UCSD-AML1 (cell line): ENCODE measurements around the gene ASIP.
"Not testable (repeated sequence)": the region's sequence is repeated elsewhere in the genome, so short reads cannot be mapped to it uniquely, and the experiment has no call there.

Experiments
- DNase-seq: peaks from one replicate; lab custom pipeline; 2025; ENCODE audit not compliant: unreplicated experiment; lab: John Stamatoyannopoulos, UW

ASIP gene

GRCh38 chr20:34242015-34242414 lies 792 bp downstream of the ASIP start:
- not testable (repeated sequence) for DNase-seq

- no peak for DNase-seq
Measured at GRCh38 chr20:34242879-34243278, 1.7 kb downstream of the ASIP start.

- DNase-seq, result no peak
Measured at GRCh38 chr20:34243377-34243776, 2.2 kb downstream of the ASIP start.

- no peak for DNase-seq
Measured at GRCh38 chr20:34246126-34246626, 5.0 kb downstream of the ASIP start.

- DNase-seq, result no peak
Measured at GRCh38 chr20:34249291-34249690, 8.1 kb downstream of the ASIP start.

- DNase-seq, result no peak
Measured at GRCh38 chr20:34250005-34250404, 8.8 kb downstream of the ASIP start.

GRCh38 chr20:34251619-34252018 lies 10.4 kb downstream of the ASIP start:
- no peak for DNase-seq

- DNase-seq, result not testable (repeated sequence)
Measured at GRCh38 chr20:34252431-34253086, 11.3 kb downstream of the ASIP start.

GRCh38 chr20:34254979-34255378 lies 13.8 kb downstream of the ASIP start:
- no peak for DNase-seq

GRCh38 chr20:34256629-34257124 lies 15.5 kb downstream of the ASIP start:
- DNase-seq, result no peak

- DNase-seq, result no peak
Measured at GRCh38 chr20:34260208-34260942, 19.2 kb downstream of the ASIP start.

GRCh38 chr20:34262488-34263288 lies 21.5 kb downstream of the ASIP start:
- DNase-seq, result no peak

- not testable (repeated sequence) for DNase-seq
Measured at GRCh38 chr20:34263468-34263867, 22.2 kb downstream of the ASIP start.

GRCh38 chr20:34264141-34264540 lies 22.9 kb downstream of the ASIP start:
- no peak for DNase-seq

- DNase-seq, result no peak
Measured at GRCh38 chr20:34268145-34268544, 26.9 kb downstream of the ASIP start.

GRCh38 chr20:34268851-34269636 lies 27.8 kb downstream of the ASIP start:
- no peak for DNase-seq

GRCh38 chr20:34269996-34270627 lies 28.9 kb downstream of the ASIP start:
- DNase-seq, result no peak

- DNase-seq, result no peak
Measured at GRCh38 chr20:34271956-34272355, 30.7 kb downstream of the ASIP start.

- DNase-seq, result no peak
Measured at GRCh38 chr20:34274694-34275093, 33.5 kb downstream of the ASIP start.

GRCh38 chr20:34281177-34281576 lies 40.0 kb downstream of the ASIP start:
- DNase-seq, result no peak
